Vagina (tissue), 2 donors: ENCODE results near the gene ADAM11. TPM values are rescaled to one million over a fixed set of nuclear protein-coding genes. Genes with fewer than 3 reads are reported as not detected.

ENCODE experiments used
- DNase-seq, 2 donors: peaks; one replicate each; pipeline ENCODE4 v3.0.0-alpha.2; 2017; ENCODE audit errors: extremely low spot score in 2 of 2
- H3K27ac ChIP-seq: fragments of 200-600 bp; sonication (generic); one replicate; pipeline ENCODE4 v1.5.1; 2019
- H3K27me3 ChIP-seq: fragments of 200-600 bp; sonication (generic); one replicate; pipeline ENCODE4 v1.5.1; 2019
- H3K36me3 ChIP-seq, 2 donors: fragments of 200-600 bp; sonication (generic); one replicate each; pipeline ENCODE4 v1.5.1; 2017 to 2019
- H3K4me1 ChIP-seq: fragments of 200-600 bp; sonication (generic); one replicate; pipeline ENCODE4 v1.5.1; 2019
- H3K4me3 ChIP-seq, 2 donors: fragments of 200-600 bp; sonication (generic); 1 replicate in 1 of 2; 2 replicates in 1 of 2; pipeline ENCODE4 v1.5.1; 2016 to 2019
- H3K9me3 ChIP-seq: fragments of 200-600 bp; sonication (generic); one replicate; pipeline ENCODE4 v1.5.1; 2019
- POLR2A ChIP-seq, 2 donors: fragments of 450-650 bp; IDR thresholded peaks; one replicate each; pipeline ENCODE4 v1.6.1; 2017; ENCODE audit warnings: antibody characterized with exemption in 2 of 2, mild to moderate bottlenecking in 2 of 2, moderate library complexity in 2 of 2
- POLR2AphosphoS5 ChIP-seq, 2 donors: sonication (generic); formaldehyde crosslinking; IDR thresholded peaks; one replicate each; pipeline ENCODE4 v1.9.0; 2017; ENCODE audit warnings: antibody characterized with exemption in 2 of 2, mild to moderate bottlenecking in 2 of 2, low read depth in 1 of 2; ENCODE audit not compliant: insufficient read depth in 1 of 2
- intact Hi-C: fragments of 100-400 bp; cut with DNase I; formaldehyde crosslinking; loops from one replicate; pipeline ENCODE4 v1.15.1; 2023
- total RNA-seq: library from RNA; depleted of rRNA; stranded (reverse); fragments of >200 nt; gene quantifications from one replicate; pipeline ENCODE4 v1.2.3, GENCODE V29; 2016
- TF ChIP-seq, protein P1 (sequence below), 3 experiments: fragments of 450-650 bp in 2 of 3; fragments of 200-600 bp in 1 of 3; sonication (generic) in 1 of 3; IDR thresholded peaks; one replicate each; pipeline ENCODE4 v1.5.1; 2017 to 2019; ENCODE audit warnings: antibody characterized with exemption in 3 of 3, mild to moderate bottlenecking in 2 of 3, moderate library complexity in 2 of 3

Gene ADAM11
- total RNA-seq, 1 donor from 2014 or later: 3.7 TPM

- no peak for TF ChIP-seq POLR2AphosphoS5 (IDR thresholded peaks at IDR 0.05; ENCODE audit: insufficient read depth in 1 of 2, low read depth in 1 of 2)
- TF ChIP-seq, protein P1, sequence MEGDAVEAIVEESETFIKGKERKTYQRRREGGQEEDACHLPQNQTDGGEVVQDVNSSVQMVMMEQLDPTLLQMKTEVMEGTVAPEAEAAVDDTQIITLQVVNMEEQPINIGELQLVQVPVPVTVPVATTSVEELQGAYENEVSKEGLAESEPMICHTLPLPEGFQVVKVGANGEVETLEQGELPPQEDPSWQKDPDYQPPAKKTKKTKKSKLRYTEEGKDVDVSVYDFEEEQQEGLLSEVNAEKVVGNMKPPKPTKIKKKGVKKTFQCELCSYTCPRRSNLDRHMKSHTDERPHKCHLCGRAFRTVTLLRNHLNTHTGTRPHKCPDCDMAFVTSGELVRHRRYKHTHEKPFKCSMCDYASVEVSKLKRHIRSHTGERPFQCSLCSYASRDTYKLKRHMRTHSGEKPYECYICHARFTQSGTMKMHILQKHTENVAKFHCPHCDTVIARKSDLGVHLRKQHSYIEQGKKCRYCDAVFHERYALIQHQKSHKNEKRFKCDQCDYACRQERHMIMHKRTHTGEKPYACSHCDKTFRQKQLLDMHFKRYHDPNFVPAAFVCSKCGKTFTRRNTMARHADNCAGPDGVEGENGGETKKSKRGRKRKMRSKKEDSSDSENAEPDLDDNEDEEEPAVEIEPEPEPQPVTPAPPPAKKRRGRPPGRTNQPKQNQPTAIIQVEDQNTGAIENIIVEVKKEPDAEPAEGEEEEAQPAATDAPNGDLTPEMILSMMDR (IDR thresholded peaks at IDR 0.05): no peak
- TF ChIP-seq POLR2A (IDR thresholded peaks at IDR 0.05): no peak
- Histone ChIP-seq H3K4me1 (peaks cover 20% of the 10 kb centered on the region), H3K27ac (peak overlapping the region; percentile 72)
Measured at GRCh38 chr17:44782326-44782850, 23.6 kb downstream of the ADAM11 start.

DNA sequence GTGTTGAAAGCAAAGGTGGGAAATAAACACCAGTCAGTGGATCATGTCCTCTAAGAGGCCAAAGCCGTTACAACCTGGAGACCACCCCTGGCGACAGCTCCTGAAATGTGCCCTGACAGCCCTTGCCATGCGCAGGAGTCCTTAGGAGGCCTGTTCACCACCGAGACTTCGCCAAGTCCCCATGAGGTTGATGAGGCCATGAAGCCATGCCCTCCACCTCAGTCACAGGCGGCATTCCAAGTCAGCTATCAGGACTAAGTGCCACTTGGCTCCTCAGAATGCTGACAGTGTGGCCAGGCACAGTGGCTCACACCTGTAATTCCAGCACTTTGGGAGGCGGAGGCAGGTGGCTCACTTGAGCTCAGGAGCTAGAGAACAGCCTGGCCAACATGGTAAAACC, 27.1 kb downstream of the ADAM11 start:
- H3K27ac ChIP-seq: no peak overlapping the region
- H3K9me3 ChIP-seq: no peaks in the 10 kb centered on the region
- H3K4me1 ChIP-seq: peaks cover 16% of the 10 kb centered on the region
- TF ChIP-seq, protein P1 (IDR thresholded peaks at IDR 0.05): no peak
- TF ChIP-seq POLR2AphosphoS5 (IDR thresholded peaks at IDR 0.05; ENCODE audit: insufficient read depth in 1 of 2, low read depth in 1 of 2) (no peak), POLR2A (IDR thresholded peaks at IDR 0.05) (no peak)
- H3K27me3 ChIP-seq: no peaks in the 10 kb centered on the region
- intact Hi-C loops: no loop called here
- no peak overlapping the region for H3K4me3 ChIP-seq
- DNase-seq: no peak
- H3K36me3 ChIP-seq: no peaks in the 10 kb centered on the region

More at GRCh38 chr17:44782326-44782850, 23.6 kb downstream of the ADAM11 start:
- Histone ChIP-seq H3K36me3 (no peaks in the 10 kb centered on the region), H3K4me3 (no peak overlapping the region), H3K27me3 (no peaks in the 10 kb centered on the region), H3K9me3 (no peaks in the 10 kb centered on the region)
- intact Hi-C loops: no loop called here
- no peak for DNase-seq

DNA sequence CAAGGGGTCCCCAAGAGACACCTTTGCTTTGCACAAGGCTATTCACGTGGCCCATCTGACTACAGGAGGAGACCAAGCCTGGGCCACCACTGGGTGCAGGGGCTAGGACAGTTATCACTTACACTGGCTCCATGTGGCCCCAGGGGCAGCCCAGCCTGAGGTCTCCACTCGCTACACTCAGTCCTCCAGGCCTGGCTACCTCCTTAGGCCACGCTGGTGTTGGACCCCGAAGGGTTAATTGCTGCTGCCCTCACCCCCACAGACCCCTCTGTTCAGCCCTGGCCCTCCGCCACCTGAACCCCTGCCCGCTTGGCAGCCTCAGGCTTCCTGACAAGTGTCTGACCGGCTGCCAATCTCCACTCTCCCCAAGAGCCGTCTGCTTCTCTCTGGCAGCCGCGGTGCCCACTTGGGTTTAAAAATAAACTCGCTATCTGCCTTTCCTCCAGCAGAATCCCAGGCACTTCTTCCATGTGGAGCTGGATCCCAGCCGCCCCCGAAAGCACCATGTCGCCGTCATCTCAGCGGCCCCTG, 27.8 kb downstream of the ADAM11 start:
- no peak overlapping the region for H3K27ac ChIP-seq
- TF ChIP-seq POLR2AphosphoS5 (IDR thresholded peaks at IDR 0.05; ENCODE audit: insufficient read depth in 1 of 2, low read depth in 1 of 2): no peak
- no peak for TF ChIP-seq POLR2A (IDR thresholded peaks at IDR 0.05)
- TF ChIP-seq, protein P1 (IDR thresholded peaks at IDR 0.05): no peak
- no peaks in the 10 kb centered on the region for H3K9me3 ChIP-seq
- H3K4me3 ChIP-seq: no peak overlapping the region
- no peak for DNase-seq
- no peaks in the 10 kb centered on the region for H3K27me3 ChIP-seq
- H3K36me3 ChIP-seq: no peaks in the 10 kb centered on the region
- intact Hi-C loops: no loop called here
- peaks cover 9% of the 10 kb centered on the region for H3K4me1 ChIP-seq

GRCh38 chr17:44787271-44787940, 28.6 kb downstream of the ADAM11 start:
- Histone ChIP-seq H3K4me3 (no peak overlapping the region), H3K27me3 (no peaks in the 10 kb centered on the region), H3K27ac (no peak overlapping the region), H3K4me1 (peaks cover under 1% of the 10 kb centered on the region), H3K9me3 (no peaks in the 10 kb centered on the region), H3K36me3 (no peaks in the 10 kb centered on the region)
- no peak for TF ChIP-seq POLR2A (IDR thresholded peaks at IDR 0.05)
- TF ChIP-seq POLR2AphosphoS5 (IDR thresholded peaks at IDR 0.05; ENCODE audit: insufficient read depth in 1 of 2, low read depth in 1 of 2): no peak
- TF ChIP-seq, protein P1 (IDR thresholded peaks at IDR 0.05): no peak
- intact Hi-C loops: no loop called here
- no peak for DNase-seq

- no peaks in the 10 kb centered on the region for H3K9me3 ChIP-seq
- no peak overlapping the region for H3K27ac ChIP-seq
- H3K36me3 ChIP-seq: no peaks in the 10 kb centered on the region
- no peaks in the 10 kb centered on the region for H3K27me3 ChIP-seq
- DNase-seq: no peak
- intact Hi-C loops: no loop called here
- H3K4me1 ChIP-seq: no peaks in the 10 kb centered on the region
- no peak for TF ChIP-seq POLR2A (IDR thresholded peaks at IDR 0.05)
- TF ChIP-seq, protein P1 (IDR thresholded peaks at IDR 0.05): no peak
- TF ChIP-seq POLR2AphosphoS5 (IDR thresholded peaks at IDR 0.05; ENCODE audit: insufficient read depth in 1 of 2, low read depth in 1 of 2): no peak
- no peak overlapping the region for H3K4me3 ChIP-seq
Measured at GRCh38 chr17:44788139-44788538, 29.4 kb downstream of the ADAM11 start.
